DOHH2 (cell line): ENCODE data around the gene SLC12A3.

ENCODE experiments used
- CTCF ChIP-seq: fragments of 200-600 bp; sonication (generic); IDR thresholded peaks from one replicate; pipeline ENCODE4 v1.5.1; 2014; ENCODE audit warnings: antibody characterized with exemption, mild to moderate bottlenecking, low read depth, low read length; ENCODE audit not compliant: poor library complexity, severe bottlenecking
- EZH2phosphoT487 ChIP-seq: fragments of 200-600 bp; sonication (generic); IDR thresholded peaks from 2 replicates; pipeline ENCODE4 v1.6.1; 2017; ENCODE audit warnings: borderline replicate concordance, mild to moderate bottlenecking, antibody characterized with exemption, low read length, moderate library complexity, mixed read lengths

GRCh38 chr16:56865394-56866062, 521 bp downstream of the SLC12A3 start:
- TF ChIP-seq CTCF (no peak), EZH2phosphoT487 (no peak)
